ENCODE measurements around the gene GYS2.

- TF ChIP-seq CTCF (IDR thresholded peaks at IDR 0.05) (no peak), POLR2A (IDR thresholded peaks at IDR 0.05) (no peak)
Measured at GRCh38 chr12:21577516-21577915, 27.1 kb downstream of the GYS2 start.
